H54 (cell line): ENCODE data around the gene SEMA3B.
"Not testable (repeated sequence)": the region's sequence is repeated elsewhere in the genome, so short reads cannot be mapped to it uniquely, and the experiment has no call there.

Experiments used
- DNase-seq: peaks from one replicate; pipeline ENCODE4 v3.0.0; 2011; ENCODE audit warnings: low spot score, mixed read lengths; ENCODE audit not compliant: insufficient read length
- FAIRE-seq: peaks from 3 replicates; lab custom pipeline; 2011; peaks lifted over from hg19 to GRCh38; lab: Jason Lieb, UNC
- POLR2A ChIP-seq: IDR thresholded peaks from 2 replicates; pipeline ENCODE4 v1.6.1; 2011; ENCODE audit warnings: low read depth, mild to moderate bottlenecking, low read length

SEMA3B gene

DNA sequence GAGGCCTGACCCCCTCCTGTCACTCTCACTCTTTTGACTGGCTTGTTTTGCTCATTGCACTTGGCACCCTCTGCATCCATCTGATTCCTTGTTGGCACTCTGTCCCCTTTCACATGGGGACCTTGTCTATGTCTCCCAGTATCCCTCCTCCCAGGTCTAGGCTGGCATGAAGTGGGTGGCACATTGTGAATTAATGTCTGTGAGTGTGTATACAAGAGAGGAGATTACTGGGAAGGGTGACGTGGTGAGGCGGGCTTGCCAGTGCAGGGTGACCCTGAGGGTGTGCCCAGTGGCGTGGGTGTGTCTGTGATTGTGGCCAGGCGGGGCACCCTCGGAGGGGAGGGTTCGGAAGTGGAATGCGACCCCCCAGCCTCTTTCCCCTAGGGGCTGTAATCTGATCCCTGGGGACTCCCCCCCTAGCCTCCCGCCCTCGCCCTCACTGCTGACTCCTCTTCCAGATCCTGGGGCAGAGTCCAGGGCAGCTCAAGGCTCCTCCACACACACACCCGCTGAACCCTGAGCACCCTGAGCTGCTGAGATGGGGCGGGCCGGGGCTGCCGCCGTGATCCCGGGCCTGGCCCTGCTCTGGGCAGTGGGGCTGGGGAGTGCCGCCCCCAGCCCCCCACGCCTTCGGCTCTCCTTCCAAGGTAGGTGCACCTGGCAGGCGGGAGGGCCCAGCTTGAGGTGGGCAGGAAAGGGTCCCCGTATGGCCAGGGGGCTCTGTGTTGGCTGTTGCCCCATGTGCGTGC is at the start of gene SEMA3B:
SEMA3B (plus strand) TSS at position 445 of the 749 bp plus-strand sequence; CDS start at position 539, 94 bp downstream.
- DNase-seq (peak; percentile 91), FAIRE-seq (no peak)
- TF ChIP-seq POLR2A: no peak

DNA sequence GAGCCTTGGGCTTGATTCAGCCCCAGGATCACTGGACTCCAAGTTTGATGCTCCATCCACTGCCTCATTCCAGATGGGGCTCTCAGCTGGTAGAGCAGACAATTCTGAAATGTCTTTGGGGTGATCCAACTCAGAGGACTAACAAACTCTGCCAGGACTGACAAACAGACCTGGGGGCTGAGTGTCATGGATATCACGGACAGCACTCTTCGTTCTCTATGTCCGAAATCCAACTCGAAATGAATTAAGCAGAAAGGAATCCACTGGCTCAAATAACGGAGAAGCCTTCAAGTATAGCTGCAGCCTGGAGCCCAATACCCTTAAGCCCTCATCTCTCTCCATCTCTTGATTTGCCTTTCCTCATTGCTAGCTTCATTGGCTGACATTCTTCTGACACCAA is 49.7 kb upstream of the SEMA3B start:
- DNase-seq: no peak
- no peak for TF ChIP-seq POLR2A
- FAIRE-seq: no peak

DNA sequence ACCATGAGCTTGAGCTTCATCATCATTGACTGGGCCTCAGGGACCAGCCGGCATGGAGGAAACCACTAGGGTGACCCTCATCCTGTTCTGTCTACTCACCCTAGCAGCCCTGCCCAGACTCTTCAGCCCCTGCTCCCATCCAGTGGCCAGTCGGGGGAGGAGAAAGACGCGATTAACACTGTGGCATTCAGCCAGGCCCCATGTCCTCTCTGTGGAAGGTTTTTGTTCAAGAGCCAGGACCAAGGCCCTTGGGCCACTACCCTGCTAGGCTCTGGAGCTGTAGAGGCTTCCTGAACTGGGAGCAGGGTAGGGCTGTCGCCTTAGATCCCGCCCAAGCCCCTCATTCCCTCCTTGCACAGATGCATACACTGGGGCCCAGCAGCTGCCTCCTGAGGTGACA is 48.8 kb upstream of the SEMA3B start:
- no peak for FAIRE-seq
- DNase-seq: no peak
- no peak for TF ChIP-seq POLR2A

DNA sequence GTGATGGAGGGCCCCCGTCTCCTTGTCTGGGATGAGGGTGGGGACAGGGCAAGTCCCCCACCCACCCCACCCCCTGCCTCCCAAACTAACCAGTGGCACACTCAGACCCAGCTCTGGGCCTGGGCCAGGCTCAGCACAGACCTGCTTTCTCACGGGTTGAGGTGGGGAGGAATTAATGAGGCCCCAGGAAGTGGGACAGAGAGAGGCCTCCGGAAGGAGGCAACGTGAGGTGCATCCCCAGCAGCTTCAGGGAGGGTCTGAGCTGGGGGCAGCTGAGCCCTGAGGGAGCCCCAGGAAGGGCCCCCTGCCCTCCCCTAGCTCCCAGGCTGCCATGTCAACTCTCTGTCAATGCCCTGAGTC is 47.9 kb upstream of the SEMA3B start:
- no peak for TF ChIP-seq POLR2A
- DNase-seq (no peak), FAIRE-seq (no peak)

DNA sequence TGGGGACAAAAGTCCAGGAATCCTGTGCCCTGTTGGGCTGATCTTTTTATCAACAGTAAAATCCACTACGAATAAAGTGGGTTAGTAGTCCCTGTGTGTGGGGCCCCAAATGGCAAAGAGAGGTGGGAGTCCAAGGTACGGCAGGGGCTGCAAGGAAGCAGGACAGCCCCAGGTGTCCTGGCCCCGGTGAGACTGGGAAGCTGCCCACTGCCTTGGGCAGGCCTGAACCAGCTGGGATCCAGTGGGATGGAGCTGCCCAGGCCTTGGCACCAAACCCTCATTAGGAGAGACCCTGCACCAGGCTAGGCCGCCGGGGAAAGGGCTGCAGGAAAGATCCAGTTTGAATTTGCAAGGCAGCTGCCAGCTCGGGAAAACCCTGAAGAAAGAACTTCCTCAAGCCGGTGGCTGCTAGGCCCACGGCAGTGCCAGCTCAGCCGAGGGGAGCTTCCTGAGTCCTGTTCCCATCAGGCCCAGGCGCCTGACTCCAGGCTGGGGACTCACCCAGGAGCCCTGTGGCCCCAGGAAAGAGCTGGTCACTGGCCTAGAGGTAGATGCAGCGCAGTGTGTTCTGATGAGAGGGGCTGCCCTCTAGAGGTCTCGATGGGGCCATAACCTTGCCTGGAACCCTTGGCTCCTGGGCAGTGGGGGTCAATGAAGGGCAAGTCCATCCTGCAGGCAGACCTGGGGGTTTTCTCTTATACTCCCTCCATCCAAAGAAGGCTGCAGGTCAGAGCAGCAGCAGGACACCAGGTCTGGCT is 47.4 kb upstream of the SEMA3B start:
- FAIRE-seq: no peak
- TF ChIP-seq POLR2A: no peak
- no peak for DNase-seq

DNA sequence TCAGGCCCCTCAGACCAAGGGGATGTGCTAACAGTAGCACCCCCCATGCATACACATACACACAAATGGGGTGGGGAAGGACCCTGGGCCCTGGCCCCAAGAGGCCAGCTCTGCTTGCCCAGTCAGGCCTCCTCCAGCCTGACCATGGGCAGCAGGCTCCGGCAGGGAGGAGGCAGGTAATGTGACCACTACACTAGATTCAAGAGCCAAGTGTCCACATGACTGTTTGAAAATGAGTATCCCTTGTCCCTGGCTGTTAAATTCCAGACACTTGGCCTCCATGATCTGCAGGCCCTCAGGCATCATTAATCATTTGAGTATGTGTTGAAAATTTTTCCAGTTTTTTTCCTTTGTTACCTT is 46.8 kb upstream of the SEMA3B start:
- FAIRE-seq (no peak), DNase-seq (no peak)
- TF ChIP-seq POLR2A: no peak

DNA sequence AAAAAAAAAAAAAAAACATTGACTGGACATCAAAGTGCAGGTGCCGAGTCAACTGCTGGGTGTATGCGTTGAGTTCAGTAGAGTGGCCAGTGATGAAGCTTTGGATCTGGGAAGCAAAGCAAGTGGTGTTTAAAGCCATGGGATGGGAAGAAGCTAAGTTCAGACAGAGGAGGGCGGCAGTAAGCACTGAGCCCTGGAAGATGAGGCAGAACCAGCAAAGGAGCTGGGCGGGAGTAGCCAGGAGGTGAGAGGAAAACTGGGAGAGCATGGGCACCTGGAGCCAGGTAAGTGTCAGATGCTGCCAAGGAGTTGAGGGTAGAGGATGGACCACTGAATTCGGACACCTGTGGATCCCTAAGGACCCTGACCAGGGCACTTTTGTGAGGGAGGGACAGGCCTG is 44.3 kb upstream of the SEMA3B start:
- no peak for TF ChIP-seq POLR2A
- no peak for DNase-seq
- no peak for FAIRE-seq

DNA sequence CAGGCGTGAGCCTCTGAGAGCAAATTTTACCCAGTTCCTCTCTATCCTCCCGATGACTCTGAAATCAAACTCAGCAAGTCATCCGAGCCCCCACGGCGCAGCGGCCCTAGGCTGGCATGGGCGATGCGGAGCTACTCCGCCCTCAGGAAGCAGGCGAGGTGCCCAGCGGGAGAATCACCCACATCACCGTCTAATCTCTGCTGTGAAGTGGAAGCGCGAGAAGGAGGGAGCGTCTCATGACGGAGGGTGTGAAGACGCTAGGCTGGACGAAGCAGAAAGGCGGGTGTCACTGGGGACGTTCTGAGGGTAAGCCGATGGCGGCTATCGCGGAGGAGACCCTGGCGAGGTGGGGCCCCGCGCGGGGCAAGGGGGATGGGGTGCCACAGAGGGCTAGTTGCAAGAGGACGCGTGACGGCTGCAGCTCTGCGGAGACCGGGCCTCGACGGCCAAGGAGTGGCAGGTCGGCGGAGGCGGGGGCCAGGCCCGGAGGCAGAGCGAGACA is 42.0 kb upstream of the SEMA3B start:
- peak; percentile 77 for DNase-seq
- FAIRE-seq: no peak
- TF ChIP-seq POLR2A: no peak

DNA sequence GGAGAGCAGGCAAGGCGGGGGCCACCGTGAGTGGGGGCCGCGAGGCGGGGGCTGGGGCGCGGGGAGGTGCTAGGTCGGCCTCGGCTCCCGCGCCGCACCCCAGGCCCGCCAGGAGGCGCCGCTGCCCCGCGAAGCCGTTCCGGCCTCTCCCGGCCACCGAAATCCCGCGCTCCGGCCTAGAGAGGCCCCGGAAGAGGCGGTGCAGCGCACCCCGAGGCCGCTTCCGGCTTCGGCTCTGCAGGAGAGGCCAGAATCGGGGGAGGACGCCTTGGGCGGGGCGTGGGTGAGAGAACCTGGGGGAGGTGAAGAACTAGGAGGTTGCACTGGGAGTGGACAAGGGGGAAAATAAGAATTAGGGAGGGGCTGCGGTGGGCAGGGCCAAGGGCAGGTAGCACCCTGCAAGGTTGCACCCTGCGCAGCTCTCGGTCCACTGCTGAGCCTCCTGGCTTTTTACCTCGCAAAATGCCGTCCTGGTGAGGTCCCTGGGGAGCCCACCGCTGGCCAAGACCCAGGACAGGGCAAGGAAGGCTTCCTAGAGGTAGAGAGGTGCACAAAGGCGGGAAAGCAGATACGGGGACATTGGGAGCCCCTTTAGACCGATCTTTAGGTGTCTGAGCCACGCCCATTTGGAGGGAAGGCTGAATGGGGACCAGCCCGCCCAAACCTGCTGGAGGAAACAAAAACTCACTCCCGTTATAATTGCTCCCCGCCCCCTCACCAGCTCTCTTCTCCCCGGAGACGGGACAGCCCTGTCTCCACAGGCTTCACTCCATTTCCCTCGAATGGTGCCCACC is 41.4 kb upstream of the SEMA3B start:
- DNase-seq (peak; percentile 95), FAIRE-seq (no peak)
- peak; percentile 26 for TF ChIP-seq POLR2A

DNA sequence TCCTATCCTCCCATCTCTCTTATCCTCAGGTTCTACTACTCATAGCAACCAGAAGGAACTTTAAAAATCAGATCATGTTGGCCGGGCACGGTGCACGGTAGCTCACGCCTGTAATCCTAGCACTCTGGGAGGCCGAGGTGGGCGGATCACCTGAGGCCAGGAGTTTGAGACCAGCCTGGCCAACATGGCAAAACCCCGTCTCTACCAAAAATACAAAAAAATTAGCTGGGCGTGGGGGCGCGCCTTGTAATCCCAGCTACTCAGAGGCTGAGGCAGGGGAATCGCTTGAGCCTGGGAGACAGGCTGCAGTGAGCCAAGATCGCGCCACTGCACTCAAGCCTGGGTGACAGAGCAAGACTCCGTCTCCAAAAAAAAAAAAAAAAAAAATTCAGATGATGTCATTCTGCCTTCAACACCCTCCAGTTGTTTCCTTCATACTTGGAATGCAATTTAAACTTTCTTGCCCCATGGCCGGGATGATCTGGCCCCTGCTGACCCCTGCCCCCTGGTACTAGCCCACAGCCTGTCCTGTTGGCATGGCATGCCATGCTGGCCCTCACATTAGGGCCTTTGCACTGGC is 40.7 kb upstream of the SEMA3B start:
- not testable (repeated sequence) for DNase-seq, FAIRE-seq

DNA sequence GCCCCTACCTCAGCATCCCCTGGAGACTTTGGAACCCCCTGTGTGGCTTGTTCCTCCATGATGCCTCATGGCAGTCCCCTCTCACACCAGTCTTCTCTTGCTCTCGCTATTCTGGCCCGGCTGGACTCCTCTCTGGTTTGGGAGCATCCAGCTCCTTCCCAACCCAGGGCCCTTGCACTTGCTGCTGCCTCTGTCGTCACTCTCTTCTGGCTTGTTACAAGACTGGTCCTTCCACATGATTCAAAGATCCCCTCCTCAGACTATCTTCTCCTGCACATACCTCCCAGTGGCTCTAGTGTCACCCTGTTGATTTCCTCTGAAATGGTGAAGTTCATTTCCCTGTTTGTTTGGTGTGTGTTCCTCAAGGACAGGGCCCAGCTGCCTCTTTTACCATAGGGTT is 39.5 kb upstream of the SEMA3B start:
- DNase-seq: no peak
- FAIRE-seq: no peak
- no peak for TF ChIP-seq POLR2A

DNA sequence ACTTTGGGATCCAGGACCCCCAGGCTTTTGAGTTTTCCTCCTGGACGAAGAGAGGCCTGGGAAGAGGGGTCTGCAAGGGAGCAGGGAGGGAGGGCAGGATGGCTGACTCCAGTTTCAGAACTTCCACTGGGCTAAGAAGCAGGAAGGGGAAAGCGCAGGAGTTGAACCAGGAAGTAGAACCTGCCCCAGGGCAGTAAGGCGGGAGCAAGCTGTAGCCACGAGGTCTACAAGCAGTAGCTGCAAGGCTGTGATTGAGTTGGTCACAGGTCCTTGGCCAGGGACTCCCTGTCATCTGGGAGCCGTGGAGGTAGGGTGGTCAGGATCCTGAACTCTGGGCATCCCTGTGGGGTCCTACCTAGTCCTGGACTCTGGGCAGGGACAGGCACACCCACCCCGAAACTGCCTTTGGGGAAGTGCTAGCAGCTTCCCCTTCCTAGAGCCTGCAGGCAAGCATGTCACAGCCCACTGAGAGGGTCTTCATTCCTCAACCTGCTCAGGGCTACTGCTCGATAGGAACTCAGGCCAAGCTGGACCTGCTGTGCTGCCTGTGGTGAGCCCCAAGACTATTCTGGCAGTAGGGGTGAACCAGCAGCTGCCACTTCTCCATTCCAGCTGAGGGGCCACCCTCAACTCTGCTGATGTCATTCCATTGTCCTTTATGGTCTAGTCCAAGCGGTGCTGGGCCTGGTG is 38.7 kb upstream of the SEMA3B start:
- FAIRE-seq (no peak), DNase-seq (no peak)
- TF ChIP-seq POLR2A: no peak

DNA sequence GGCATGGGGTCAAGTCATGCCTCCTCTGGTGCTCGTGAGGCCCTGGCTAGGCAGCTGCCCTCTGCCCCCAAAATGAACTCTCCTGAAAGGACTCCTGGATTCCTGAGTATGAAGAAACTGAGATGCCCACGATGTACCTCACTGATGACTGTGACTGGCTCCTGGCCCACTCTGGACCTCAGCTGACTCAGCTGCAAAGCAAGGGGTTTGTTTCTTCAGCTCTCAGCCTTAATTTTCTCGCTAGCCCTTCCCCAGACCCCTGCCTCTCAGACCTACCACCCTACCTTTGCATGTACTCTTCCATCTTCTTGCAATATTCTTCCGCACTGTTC is 38.2 kb upstream of the SEMA3B start:
- DNase-seq: no peak
- no peak for FAIRE-seq
- no peak for TF ChIP-seq POLR2A
